Activated T-cell treated with anti-CD3 and anti-CD28 coated beads, Interleukin-2, amount 50 U/mL, for 24 hours (primary cell): ENCODE data around the gene NLRP5.

Source experiments
- DNase-seq: peaks from one replicate; pipeline ENCODE4 v3.0.0-alpha.2; 2020
- H3K27ac Mint-ChIP-seq: 2 replicates; pipeline ENCODE4 v1.8.0; 2020; ENCODE audit warnings: mild to moderate bottlenecking, mixed read lengths
- H3K27me3 Mint-ChIP-seq: 2 replicates; pipeline ENCODE4 v1.8.0; 2020; ENCODE audit warnings: mixed read lengths
- H3K36me3 Mint-ChIP-seq: 2 replicates; pipeline ENCODE4 v1.8.0; 2020; ENCODE audit warnings: low read depth, mixed read lengths
- H3K4me1 Mint-ChIP-seq: 2 replicates; pipeline ENCODE4 v1.8.0; 2020; ENCODE audit warnings: low read depth, mixed read lengths
- H3K4me3 Mint-ChIP-seq: 2 replicates; pipeline ENCODE4 v1.8.0; 2020; ENCODE audit warnings: mild to moderate bottlenecking, moderate library complexity, mixed read lengths
- H3K9me3 Mint-ChIP-seq: 2 replicates; pipeline ENCODE4 v1.8.0; 2020; ENCODE audit warnings: mixed read lengths

Gene NLRP5

DNA sequence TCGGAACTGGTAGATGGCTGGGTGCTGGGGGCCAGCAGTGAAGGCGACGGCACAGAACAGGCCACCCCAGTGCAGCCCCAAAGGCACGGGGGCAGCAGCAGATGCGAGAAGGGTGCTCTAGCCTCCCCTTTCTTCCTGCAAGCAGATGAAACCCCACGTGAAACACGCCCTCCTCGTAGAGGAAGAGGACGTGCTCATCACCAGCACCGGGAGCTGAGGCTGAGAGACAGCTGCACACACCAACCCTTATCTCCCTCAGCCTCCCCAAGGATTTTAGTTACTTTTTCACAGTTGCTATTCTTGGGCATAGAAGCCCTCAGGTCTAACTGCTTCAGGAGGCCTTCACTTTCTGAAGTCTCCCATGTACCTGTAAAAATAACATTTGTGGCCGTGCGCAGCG, 122.7 kb downstream of the NLRP5 start:
- Mint-ChIP-seq H3K27ac (no peak overlapping the region), H3K4me1 (peaks cover 74% of the 10 kb centered on the region), H3K9me3 (no peaks in the 10 kb centered on the region), H3K36me3 (peaks cover 50% of the 10 kb centered on the region), H3K27me3 (no peaks in the 10 kb centered on the region), H3K4me3 (no peak overlapping the region)
- DNase-seq = no peak

DNA sequence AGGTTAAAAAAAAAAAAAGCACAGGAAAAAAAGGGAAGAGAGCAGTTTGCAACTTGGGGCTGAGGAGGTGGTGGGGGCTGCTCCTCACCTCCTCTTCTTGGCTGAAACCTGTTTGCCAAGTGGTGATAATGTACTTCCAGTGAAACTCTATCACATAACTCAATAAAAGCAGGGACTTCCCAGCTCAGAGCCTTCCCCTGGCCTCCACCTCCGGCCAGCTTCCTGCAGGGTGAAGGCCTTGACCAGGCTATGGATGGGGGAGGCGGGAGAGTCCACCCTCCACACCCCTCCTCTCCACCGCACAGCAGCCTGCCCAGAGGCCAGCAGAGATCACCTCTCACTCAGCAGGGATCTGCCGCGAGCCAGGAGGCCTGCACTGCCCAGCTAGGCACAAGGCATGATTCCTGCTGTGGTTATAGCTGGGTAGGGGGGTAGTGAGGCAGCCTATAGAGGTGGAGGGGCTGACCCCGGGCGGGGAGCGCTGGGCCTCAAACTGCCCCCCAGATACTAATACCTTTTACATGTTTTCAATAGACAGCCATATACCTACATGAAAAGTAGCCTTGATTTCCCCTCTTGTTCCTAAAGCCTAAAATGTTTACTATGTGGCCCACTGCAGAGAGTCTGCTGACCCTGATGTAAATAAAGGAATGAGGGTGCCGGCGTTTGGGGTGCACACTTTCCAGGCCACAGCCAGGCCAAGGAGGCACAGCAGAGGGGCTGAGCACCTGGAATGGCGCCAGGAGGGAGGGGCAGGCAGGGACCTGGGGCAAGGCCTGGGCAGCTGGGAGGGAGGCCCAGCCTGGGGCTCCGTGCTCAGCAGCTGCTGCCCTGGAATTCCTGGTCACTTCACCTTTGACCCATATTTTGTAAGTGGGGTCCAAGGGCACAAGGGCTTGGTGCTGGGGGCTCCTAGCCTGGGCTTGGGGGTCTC, 124.2 kb downstream of the NLRP5 start:
- DNase-seq = no peak
- Mint-ChIP-seq H3K27me3 (no peaks in the 10 kb centered on the region), H3K9me3 (no peaks in the 10 kb centered on the region), H3K27ac (no peak overlapping the region), H3K4me3 (no peak overlapping the region), H3K4me1 (peaks cover 76% of the 10 kb centered on the region), H3K36me3 (peaks cover 54% of the 10 kb centered on the region)
